Cardiac fibroblast (primary cell): Measurements from ENCODE around the gene STAMBPL1.
A peak's percentile ranks its signal among the peaks of the same experiment; 100 is the strongest.

ENCODE experiments used
- DNase-seq, 2 donors: peaks; one replicate each; pipeline versions ENCODE4 v3.0.0 to v3.0.0-alpha.2; 2010; ENCODE audit warnings: low read depth in 2 of 2
- H3K4me3 ChIP-seq, 2 donors: replicated peaks in 1 of 2; 1 replicate in 1 of 2; 2 replicates in 1 of 2; pipeline ENCODE4 v1.5.1; 2011; ENCODE audit warnings: low read depth in 2 of 2, low read length in 2 of 2, mild to moderate bottlenecking in 2 of 2, moderate library complexity in 1 of 2
- CTCF ChIP-seq: IDR thresholded peaks from one replicate; pipeline ENCODE4 v1.5.1; 2011; ENCODE audit warnings: low read depth, mild to moderate bottlenecking, low read length, inconsistent platforms

STAMBPL1 gene

GRCh38 chr10:88953662-88954061 is 73.6 kb downstream of the STAMBPL1 start:
- TF ChIP-seq CTCF, result no peak

GRCh38 chr10:88954458-88955083 is 74.5 kb downstream of the STAMBPL1 start:
- TF ChIP-seq CTCF, result no peak
- DNase-seq, result no peak
- no peak overlapping the region for H3K4me3 ChIP-seq

More at GRCh38 chr10:88953662-88954061, 73.6 kb downstream of the STAMBPL1 start:
- no peak overlapping the region for H3K4me3 ChIP-seq
- DNase-seq, result no peak

- no peak overlapping the region for H3K4me3 ChIP-seq
- no peak for TF ChIP-seq CTCF
- DNase-seq, result no peak
Observed at GRCh38 chr10:88957381-88957780, 77.3 kb downstream of the STAMBPL1 start.

- no peak overlapping the region for H3K4me3 ChIP-seq
- no peak for TF ChIP-seq CTCF
- peak in 1 of 2 donors; percentile 63 for DNase-seq
Observed at GRCh38 chr10:88958721-88959120, 78.7 kb downstream of the STAMBPL1 start.

- DNase-seq, result no peak
- TF ChIP-seq CTCF, result no peak
- H3K4me3 ChIP-seq, result no peak overlapping the region
Observed at GRCh38 chr10:88960802-88961201, 80.8 kb downstream of the STAMBPL1 start.

- no peak for TF ChIP-seq CTCF
- no peak for DNase-seq
- no peak overlapping the region for H3K4me3 ChIP-seq
Observed at GRCh38 chr10:88961266-88961665, 81.2 kb downstream of the STAMBPL1 start.

- H3K4me3 ChIP-seq, result no peak overlapping the region
- TF ChIP-seq CTCF, result no peak
- DNase-seq, result no peak
Observed at GRCh38 chr10:88962336-88962735, 82.3 kb downstream of the STAMBPL1 start.
